Thyroid gland (tissue), 4 donors: ENCODE results near the gene ZBED1.

ENCODE experiments used
- CTCF ChIP-seq, 6 experiments: fragments of 200-600 bp in 3 of 6; fragments of 450-650 bp in 3 of 6; sonication (generic) in 3 of 6; IDR thresholded peaks; one replicate each; pipeline ENCODE4 v1.5.1; 2016 to 2019; ENCODE audit warnings: antibody characterized with exemption in 6 of 6, mild to moderate bottlenecking in 2 of 6, inconsistent platforms in 1 of 6, moderate library complexity in 1 of 6
- POLR2A ChIP-seq, 2 donors: fragments of 450-650 bp; IDR thresholded peaks; one replicate each; pipeline ENCODE4 v1.6.1; 2017; ENCODE audit warnings: antibody characterized with exemption in 2 of 2, mild to moderate bottlenecking in 2 of 2, moderate library complexity in 1 of 2

- TF ChIP-seq POLR2A (IDR thresholded peaks at IDR 0.05): no peak
- TF ChIP-seq CTCF (IDR thresholded peaks at IDR 0.05): no peak
Measured at GRCh38 chrX:2486476-2487133, 14.2 kb downstream of the ZBED1 start.
